HG03066 (cell line): ENCODE data around the gene KLHDC2.
"Not testable (repeated sequence)": the region's sequence is repeated elsewhere in the genome, so short reads cannot be mapped to it uniquely, and the experiment has no call there.

ENCODE experiments used
- ATAC-seq: cut with Tn5 transposase; IDR thresholded peaks from one replicate; pipeline ENCODE4 v1.9.1; 2021; ENCODE audit warnings: low read depth; ENCODE audit not compliant: unreplicated experiment

Gene KLHDC2

GRCh38 chr14:49767571-49768300 lies at the start of gene KLHDC2:
Gene KLHDC2, plus strand, starts transcription at chr14:49768153. Its CDS starts 316 bp downstream, at chr14:49768469.
- peak; percentile 87 for ATAC-seq

- ATAC-seq: no peak
These were observed 47.2 kb upstream of the KLHDC2 start for GRCh38 chr14:49720744-49721143.

- ATAC-seq: not testable (repeated sequence)
These were observed 46.1 kb upstream of the KLHDC2 start for GRCh38 chr14:49721733-49722435.

DNA sequence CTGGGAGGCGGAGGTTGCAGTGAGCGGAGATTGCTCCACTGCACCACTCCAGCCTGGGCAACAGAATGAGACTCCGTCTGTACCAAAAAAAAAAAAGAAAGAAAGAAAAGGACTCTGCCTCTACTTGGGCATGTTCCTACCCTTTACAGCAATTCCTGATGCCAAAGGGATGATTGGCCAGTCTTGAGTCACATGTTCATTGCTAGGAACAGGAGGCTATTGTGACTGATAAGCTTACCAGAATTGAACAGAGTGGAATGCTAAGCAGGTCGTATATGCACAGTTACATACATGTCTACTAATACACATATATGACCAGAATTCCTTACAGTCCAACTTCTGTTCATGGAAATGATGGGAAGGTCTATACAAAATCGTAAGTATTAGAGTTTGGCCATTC lies 40.8 kb upstream of the KLHDC2 start:
- ATAC-seq: no peak

DNA sequence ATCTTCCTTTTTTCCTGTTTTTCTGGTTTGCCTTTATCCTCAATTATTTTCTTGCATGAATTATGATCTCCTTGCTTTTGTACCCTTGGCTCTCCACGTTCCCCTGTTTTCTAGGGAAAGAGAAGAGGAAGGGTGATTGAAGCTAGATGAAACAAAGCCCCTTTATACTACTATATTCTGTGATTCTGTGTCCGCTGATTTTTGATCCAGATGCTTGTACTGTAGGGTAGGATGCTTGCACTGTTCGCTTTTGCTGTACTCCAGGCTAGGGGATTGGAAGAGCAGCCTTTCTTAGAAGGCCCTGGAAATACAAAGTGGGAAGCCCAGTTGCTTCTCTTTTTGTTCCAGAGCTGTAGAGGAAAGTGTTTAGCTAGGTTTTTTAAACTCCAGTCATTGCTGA lies 35.1 kb upstream of the KLHDC2 start:
- no peak for ATAC-seq

GRCh38 chr14:49733836-49734235 lies 34.1 kb upstream of the KLHDC2 start:
- no peak for ATAC-seq

GRCh38 chr14:49735669-49736068 lies 32.3 kb upstream of the KLHDC2 start:
- ATAC-seq: not testable (repeated sequence)

DNA sequence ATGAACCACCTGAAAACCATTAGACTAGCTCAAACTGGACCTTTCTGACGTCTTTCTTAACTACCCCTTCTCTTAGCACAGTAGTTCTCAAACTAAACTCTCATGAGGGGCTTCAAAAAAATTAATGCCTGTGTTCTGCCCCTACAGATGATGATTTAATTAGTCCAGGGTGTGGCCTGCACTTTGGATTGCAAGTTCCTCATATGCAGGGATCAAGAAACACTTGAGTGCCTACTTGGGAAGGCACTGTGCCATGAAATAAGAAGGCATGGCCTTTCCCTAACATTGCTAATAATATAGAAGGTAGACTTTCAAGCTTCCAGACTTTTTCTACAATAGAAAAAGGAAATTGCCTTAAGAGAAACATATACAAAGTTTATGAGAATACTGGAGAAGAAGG lies 22.8 kb upstream of the KLHDC2 start:
- ATAC-seq: no peak

DNA sequence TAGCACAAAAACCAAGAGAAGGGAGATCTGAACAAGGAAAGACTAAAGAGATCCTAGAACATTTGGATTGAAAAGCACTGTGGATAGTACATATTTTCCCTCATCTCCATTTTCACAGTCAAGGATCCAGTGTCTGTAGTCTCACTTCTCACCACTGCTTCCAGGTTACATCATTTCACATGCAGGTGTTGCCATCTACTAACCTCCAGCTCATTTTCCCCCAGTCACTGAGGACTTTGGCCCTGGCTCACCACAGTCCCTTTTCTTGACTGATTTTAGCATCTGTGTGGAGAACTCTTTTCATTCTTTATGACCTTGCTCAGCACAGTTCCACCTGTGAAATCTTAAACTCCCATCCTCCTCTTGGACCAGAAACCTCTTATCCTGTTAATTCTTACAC lies 21.5 kb upstream of the KLHDC2 start:
- ATAC-seq: not testable (repeated sequence)

DNA sequence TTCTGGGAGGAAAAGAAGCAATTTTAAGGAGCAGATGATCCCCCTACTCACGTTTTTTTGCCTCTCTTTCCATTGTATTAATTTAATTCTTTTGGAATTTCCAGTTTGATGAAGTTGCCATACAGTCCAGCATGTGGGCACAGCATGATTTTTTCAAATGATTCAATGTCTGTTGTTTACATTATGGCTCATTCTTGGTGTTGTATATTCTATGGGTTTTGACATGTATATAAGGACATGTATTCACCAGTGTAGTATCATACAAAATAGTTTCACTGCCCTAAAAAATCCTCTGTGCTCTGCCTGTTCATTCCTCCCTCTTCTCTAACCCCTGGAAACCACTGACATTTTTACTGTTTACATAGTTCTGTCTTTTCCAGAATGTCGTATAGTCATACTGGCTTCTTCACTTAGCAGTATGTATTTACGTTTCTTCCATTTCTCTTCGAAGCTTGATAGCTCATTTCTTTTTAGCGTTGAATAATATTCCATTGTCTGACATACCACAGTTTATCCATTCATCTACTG lies 13.3 kb upstream of the KLHDC2 start:
- ATAC-seq: no peak

- no peak for ATAC-seq
These were observed 12.6 kb upstream of the KLHDC2 start for GRCh38 chr14:49755378-49755777.

- no peak for ATAC-seq
These were observed 6.0 kb upstream of the KLHDC2 start for GRCh38 chr14:49761839-49762551.

- ATAC-seq: no peak
These were observed 1.1 kb upstream of the KLHDC2 start for GRCh38 chr14:49766839-49767238.

- ATAC-seq: no peak
These were observed 733 bp upstream of the KLHDC2 start for GRCh38 chr14:49767270-49767570.

DNA sequence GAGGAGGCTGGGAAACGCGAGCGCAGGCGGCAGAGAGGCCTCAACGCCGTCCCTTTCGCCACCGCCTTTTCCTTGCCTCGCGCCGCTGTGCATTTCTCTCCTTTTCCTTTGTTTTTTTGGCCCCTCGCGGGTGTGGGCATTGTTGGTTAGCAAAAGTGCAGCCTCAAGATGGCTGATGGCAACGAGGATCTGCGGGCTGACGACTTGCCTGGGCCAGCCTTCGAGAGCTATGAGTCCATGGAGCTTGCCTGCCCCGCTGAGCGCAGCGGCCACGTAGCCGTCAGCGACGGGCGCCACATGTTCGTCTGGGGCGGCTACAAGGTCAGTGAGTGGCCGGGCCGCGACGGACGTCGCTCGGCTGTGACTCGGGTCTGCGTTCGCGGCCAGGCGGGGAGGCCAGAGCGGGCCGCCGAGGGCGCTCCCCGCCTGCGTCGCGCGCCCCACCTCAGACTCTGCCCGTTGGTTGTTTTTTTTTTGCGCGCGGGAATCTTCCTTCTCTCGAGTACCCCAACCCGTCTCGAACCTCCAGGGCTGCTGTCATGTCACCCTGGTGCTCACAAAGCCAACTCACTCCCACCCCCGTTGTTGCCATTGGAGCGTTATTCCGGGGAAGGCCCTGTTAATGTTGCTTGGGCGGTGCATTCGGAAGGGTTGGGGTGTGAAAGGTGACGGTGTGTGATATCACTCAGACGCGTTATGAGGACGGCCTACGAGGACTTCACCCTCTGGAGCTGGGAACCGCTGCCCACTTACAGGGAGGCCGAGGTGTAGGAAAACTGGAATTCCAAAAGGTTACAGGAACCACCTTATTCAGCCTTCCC lies 558 bp downstream of the KLHDC2 start:
- peak; percentile 33 for ATAC-seq

- ATAC-seq: no peak
These were observed 1.2 kb downstream of the KLHDC2 start for GRCh38 chr14:49769171-49769570.

- ATAC-seq: no peak
These were observed 1.7 kb downstream of the KLHDC2 start for GRCh38 chr14:49769581-49770211.

- no peak for ATAC-seq
These were observed 2.4 kb downstream of the KLHDC2 start for GRCh38 chr14:49770212-49770817.

- not testable (repeated sequence) for ATAC-seq
These were observed 3.7 kb downstream of the KLHDC2 start for GRCh38 chr14:49771691-49772090.

DNA sequence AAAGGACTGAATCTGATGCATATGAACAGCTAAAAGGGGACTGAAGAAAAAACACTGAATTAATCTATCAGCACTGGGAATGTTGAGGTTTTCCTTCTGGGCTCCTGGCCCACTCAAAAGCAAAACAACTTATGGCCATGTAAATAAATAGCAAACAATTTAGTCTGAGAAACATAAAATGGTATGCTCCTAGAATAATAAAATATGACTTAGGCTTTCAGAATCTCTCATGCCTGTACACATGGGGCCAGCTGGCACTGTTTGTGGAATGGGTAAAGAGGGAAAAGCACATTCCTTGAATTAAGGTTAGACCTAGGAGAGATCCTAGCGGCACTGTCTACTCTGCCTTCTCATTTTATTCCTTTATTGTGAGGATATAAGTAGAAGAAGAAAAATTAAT lies 6.2 kb downstream of the KLHDC2 start:
- ATAC-seq: no peak
